GM08714 (cell line): Measurements from ENCODE around the gene PCAT7.

Experiments used
- H3K4me3 ChIP-seq: fragments of 200-500 bp; sonication (Bioruptor generic); 2 replicates; pipeline ENCODE4 v1.5.1; 2014; ENCODE audit warnings: mild to moderate bottlenecking, low read length, inconsistent platforms
- ZNF274 ChIP-seq: IDR thresholded peaks from 2 replicates; pipeline ENCODE4 v1.6.1; 2012; ENCODE audit warnings: mild to moderate bottlenecking, low read depth, low read length

PCAT7 gene

DNA sequence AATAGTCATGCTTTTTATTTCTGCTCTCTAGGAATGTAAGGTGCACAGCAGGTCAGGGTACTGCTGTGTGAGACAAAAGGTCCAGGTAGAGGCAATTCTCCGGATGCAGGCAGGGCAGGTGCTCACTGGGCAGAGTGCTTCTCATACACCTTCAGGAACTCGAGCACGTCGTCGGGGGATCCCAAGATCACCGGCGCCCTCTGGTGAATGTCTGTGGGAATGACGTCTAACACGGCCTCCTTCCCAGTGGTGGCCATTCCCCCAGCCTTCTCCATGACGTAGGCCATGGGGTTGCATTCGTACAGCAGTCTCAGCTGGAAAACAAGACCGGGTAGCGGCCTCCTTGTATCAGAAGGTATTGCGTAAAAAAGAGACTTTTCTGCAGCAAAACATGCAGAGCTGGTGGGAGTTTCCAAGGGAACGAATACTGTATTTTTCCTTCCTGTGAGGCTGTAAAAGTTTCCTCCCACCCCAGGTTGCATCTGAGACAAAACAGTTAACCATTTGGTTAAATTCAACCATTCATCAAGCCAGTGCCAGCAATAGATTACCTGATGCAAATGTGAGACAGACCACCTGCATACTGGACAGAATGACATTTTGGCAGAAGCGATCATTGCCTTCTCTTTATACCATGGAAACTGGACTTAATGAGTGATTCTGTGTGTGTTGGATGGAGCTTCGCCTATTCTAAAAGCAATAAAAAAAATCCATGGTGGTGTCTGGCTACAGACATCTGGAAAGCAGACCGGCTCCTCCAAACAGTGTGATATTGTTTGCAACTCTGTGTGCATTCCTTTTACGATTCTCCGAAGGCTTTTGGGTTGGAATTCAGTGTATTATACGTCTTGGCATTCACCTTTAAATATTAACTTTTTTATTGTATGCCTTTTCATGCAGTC lies 48.6 kb downstream of the PCAT7 start:
- H3K4me3 ChIP-seq: no peak overlapping the region
- no peak for TF ChIP-seq ZNF274

DNA sequence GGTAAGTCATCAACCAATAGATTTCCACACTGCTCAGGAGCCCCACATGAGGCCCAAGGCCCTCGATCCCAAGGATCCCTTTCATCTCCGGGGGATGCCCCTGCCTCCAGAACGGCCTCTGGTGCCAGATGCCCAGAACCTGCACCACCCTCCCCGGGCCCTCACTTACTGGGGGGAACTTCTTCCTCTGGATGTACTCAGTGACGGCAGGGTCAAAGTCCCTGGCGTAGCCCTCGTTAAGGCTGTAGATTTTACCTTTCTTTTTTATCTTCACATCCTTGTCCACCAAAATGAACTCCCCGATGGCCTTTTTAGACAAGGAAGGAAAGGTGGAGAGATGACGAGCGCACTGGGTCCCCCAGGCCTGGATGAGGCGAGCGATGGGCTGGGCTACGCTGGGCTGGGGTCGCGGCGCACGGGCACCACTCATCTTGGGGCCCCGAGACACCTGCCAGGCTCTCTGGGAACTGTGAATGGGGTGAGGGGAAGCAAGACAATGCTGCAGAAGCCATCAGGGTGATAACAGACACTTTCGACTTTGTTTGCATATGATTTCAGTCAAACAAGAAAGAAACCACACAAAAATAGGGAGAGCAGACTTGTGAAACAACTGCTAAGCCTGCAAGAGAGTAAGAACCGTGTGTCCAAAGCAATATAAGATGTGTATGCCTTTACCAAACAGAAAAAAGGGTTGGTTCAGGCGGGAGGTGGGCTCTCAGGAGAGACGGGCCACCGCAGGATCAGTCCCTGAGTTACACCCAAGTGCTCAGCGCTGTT lies 52.0 kb downstream of the PCAT7 start:
- no peak overlapping the region for H3K4me3 ChIP-seq
- TF ChIP-seq ZNF274: no peak

DNA sequence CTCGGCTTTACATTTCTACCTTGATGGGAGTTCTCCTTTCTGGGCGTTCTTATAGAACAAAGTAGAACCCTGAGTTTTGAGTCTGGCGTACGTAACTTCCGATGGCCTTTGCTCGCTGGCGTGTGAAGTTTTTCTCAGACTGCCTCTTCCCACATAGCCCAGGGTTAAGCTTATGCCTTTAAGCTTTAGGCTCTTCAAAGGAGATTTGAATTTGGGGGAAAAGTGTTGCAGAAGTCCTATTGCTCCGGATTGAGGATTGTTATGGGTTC lies 52.5 kb downstream of the PCAT7 start:
- no peak for TF ChIP-seq ZNF274
- H3K4me3 ChIP-seq: no peak overlapping the region

DNA sequence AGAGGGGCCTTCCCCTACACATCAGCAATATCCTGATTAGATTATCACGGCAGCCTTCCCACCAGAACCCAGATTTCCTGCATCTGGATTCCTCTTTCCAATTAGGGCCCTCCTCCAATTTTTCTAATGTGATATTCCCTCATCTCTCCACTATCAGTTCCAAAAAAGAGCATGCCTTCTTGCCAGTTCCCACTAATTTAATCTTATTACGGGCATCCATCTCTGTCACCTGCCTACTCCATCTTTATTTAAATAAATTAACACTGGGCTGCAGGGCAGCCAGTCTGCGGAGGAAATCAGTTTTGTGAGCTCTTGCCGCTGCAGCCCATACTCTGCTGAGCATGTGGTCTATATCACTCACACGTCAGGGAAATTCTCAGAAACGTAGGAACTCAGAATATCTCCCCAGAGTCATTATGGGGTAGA lies 55.3 kb downstream of the PCAT7 start:
- TF ChIP-seq ZNF274: no peak
- H3K4me3 ChIP-seq: no peak overlapping the region

DNA sequence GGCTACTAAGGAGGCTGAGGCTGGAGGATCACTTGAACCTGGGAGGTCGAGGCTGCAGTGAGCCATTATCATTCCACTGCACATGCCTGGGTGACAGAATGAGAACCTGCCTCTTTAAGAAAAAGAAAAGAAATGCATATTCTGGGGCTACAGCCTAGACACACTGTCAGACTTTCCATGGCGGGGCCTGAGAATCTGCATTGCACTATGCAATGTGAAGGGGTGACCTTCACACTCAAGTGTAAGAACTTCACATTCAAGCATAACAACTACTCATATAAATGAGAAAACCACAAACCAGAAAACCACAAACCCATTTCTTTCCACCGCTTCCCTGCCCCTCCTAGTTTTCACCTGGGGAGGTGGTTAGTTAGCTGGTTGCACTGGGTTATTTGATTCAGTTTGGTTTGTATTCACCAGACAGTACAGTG lies 56.8 kb downstream of the PCAT7 start:
- no peak overlapping the region for H3K4me3 ChIP-seq
- TF ChIP-seq ZNF274: no peak

DNA sequence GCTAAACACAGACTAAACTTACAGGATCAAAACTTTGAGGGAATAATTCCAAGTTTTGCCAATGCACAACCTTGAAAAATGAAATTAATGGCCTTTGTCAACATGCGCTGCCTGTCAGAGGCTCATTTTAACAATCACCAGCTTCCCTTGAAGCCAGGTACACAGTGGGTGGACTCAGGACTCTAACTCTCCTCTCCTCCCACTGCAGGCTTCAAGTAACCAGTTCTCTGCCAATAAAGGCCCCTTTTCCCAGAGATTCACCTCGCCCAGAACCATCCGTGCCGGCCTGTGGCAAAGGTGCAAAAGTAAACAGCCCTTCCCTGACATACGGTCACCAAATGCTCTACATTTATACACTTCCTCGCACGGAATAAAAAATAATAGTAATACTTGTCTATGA lies 57.2 kb downstream of the PCAT7 start:
- no peak for TF ChIP-seq ZNF274
- H3K4me3 ChIP-seq: no peak overlapping the region

DNA sequence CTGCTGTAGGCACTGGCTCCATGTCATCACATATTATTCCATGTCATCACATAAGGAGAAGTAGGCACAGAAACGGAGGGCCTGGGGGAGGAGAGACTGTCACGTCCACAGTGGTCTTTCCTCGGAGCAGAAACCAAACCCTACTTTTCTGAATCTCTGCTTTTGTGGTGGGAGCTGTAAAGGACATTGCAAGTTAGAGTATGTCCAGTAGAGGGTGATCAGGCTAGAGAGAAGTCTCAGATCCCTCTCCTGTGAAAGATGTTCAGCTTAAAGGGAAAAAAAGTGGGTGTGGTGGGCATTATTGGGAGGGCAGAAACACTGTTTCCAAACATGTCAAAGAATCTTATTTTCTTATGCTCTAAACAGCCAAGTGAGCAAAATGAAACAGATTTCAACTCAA lies 58.1 kb downstream of the PCAT7 start:
- no peak overlapping the region for H3K4me3 ChIP-seq

DNA sequence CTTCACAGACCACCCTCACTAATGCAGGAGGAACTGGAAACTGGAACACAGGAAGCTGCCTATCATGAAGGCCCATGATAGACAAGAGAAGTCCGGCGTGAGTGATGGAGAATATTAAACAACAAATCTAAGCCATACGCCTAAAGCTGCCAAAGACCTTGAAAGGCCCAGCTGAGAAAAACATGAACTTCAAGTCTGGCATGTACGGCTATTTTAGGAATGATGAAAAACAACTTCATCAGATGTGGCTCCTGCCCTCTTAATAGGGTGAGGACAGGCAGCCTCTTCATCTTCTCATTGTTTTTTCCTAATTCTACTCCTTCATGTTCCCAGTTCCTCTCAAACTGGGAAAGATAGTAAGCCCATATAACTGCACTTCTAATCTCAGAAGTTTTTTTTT lies 64.1 kb downstream of the PCAT7 start:
- no peak for TF ChIP-seq ZNF274
- no peak overlapping the region for H3K4me3 ChIP-seq

More for the DNA sequence above, 58.1 kb downstream of the PCAT7 start:
- TF ChIP-seq ZNF274: no peak
